Fibroblast of gingiva (primary cell): ENCODE measurements around the gene SPR.

Experiments used
- DNase-seq: peaks from one replicate; pipeline ENCODE4 v3.0.0-alpha.2; 2011; ENCODE audit warnings: low read depth

Gene SPR

DNA sequence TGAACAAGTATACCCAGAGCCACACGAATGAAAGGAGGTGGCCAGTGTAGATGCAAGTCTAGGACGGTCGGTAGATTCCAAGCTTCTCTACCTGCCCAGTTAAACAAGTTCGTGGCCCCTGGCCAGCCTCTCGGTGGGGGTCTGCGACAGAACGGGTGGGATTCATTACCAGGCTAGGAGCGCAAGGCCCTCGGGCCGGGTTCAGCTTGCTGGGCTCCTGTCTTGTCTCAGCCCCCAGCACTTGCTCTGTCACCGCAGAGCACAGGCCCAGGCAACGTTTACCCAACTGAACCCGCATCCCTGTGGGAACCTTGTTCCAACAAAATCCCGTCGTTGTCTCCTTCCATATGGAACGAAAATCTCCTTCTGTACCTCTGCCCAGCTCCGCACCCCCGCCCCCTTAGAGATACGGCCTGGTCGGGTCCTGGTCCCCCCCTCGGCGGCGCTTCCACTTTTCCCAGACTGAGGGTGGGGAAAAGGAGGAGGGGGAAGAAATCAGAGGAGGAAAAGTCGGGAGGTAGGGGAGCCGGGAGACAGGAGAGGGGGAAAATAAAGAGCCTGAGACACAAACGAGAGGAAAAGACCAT, 28.2 kb downstream of the SPR start:
- DNase-seq, result no peak

DNA sequence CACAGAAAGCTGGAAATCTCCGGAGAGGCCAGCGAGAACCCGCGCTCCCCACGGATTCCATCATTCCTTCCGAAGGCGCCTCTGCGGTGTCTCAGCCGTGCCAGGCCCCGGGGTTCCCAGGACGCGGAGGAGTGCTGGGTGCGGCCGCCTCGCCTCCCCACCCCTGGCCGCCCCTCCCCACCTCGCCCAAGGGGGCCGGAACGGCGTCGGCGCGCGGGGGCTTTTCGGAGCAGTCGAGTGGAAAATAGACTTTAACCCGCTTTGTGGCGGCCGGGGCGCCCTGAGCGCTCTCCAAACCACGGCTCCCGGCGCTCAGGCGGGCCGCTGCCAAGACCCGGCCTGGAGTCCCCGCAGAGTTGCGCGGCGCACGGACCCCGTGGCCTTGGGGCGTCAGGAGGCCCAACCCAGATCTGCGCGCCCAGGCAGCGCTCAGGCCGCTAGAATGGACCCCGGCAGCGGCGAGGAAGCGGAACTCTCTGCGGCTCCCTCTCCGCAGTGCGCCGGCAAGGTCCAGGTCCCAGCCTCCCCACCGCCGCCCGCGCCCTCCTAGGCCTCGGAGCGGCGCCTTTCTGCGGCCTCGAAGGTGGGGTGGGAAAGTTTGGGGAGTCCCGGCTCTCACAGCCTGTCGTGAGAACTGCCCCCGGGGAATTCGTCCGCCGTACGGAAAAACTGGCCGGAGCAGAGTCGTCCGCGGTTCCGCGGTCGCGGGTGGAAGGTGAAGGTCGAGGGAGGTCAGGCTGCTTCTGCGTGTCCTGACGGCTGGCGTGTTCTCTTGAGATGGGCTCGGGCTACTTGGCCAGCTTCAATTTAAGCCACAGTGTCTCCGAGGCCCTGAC, 28.9 kb downstream of the SPR start:
- no peak for DNase-seq

DNA sequence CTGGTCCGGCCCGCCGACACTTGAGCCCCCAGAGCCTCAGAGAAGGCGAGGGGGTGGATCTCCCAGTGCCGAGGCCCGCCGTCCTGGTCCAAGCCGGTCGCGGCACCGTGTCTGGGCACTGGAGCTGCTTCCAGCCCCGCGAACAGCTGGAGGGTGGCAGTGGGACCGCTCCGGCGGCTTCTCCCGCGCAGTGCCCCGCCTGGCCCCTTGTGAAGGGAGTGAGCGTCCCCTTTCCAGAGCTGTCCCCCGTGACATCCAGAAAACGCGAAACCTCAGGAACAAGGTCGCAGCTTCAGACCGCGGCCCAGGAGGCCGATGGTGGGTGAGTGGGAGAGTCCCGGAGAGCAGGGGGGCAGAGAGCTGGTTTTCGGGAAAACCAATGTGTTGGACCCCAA, 29.5 kb downstream of the SPR start:
- no peak for DNase-seq

DNA sequence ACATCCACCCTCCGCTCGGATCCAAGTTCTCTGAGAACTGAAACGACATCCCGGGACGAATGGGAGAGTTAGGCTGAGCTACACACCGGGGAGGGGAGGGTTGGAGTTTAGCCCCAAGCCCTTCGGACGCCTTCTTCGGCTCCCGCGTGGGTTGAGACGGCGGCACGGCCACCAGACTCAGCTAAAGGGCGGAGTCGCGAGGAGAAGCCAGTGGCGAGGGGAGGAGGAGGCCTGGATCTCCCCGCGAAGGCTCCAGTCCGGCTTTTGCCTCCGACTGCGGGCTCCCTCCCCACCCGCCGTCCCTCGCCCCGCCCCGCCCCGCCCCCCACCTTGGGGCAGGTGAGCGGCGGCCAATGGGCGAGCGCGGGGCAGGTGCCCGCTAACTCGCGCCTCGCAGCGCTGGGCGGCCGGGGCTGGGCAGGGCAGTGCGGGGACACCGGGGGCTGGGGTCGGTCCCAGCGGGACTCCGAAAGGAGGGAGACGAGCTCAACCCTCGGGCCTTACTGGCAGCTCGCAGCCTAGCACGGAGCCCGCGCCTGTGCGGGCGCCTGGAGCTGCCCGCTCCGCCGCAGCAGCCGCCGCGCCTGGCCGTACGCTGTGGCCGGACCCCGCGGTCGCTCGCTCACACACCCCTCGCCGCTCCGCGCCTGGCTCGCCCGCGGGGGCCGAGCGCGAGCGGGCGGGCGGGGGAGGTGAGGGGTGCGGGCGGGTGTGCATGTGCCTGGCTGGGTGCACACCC, 30.1 kb downstream of the SPR start, which contains the start of gene EMX1:
Gene EMX1, plus strand, starts transcription at position 382 of the 739 bp plus-strand sequence. Its CDS starts 334 bp downstream, at position 716.
- DNase-seq, result no peak

DNA sequence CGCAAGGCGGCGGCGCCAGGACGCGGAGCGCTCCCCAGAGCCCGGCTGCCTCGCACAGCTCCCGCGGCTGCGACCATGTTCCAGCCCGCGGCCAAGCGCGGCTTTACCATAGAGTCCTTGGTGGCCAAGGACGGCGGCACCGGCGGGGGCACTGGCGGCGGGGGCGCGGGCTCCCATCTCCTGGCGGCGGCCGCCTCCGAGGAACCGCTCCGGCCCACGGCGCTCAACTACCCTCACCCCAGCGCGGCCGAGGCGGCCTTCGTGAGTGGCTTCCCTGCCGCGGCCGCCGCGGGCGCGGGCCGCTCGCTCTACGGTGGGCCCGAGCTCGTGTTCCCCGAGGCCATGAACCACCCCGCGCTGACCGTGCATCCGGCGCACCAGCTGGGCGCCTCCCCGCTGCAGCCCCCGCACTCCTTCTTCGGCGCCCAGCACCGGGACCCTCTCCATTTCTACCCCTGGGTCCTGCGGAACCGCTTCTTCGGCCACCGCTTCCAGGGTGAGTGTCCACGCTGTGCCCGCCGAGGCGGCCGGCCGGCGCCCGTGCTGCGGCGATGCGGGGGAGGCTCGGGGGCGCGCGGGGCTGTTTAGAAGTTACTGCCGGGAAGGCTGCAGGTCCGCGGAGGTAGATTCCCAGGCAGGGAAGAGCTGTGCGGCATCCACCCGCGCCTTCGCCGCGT, 30.8 kb downstream of the SPR start:
- no peak for DNase-seq

DNA sequence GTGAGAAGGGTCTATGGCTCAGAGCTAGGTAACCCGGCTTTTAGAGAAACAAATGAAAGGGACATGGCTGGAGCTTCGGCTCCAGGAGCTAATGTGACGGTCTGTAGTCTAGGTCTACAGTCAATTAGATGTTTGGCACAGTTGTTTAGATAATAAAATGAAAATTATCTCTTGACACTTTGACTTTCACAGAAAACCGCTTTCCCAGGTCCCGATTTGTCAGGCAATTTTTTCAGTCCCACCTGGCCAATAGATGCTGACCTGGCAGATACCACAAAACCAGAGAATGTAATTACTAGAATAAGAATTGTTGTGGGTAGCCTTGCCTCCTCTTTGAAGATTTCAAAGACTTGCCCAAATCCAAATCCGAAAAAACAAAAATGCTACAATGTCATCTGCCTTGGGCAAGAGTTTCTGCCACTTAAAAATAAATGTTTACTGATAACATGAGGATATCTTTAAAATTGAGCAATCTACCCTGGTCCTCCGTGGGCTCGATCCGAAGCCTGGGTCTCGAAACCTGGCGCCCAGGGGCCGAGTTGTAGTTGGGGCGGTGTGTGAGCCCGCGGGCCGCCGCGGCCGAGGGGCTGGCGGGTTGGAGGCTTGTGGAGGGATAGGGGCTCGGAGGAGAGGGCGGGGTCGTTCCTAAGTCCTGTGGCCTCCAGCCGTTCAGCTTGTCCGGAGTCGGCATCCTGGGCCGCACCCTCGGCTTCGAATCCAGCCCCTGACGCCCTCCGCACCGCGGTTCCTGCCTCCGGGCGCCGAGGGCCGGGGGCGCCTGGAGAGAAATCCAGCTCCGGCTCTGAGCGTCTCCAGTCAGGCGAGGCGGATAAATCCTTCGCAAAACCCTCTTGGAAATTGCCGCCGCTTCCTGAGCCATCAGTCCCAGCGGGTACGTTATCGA, 32.5 kb downstream of the SPR start:
- no peak for DNase-seq

DNA sequence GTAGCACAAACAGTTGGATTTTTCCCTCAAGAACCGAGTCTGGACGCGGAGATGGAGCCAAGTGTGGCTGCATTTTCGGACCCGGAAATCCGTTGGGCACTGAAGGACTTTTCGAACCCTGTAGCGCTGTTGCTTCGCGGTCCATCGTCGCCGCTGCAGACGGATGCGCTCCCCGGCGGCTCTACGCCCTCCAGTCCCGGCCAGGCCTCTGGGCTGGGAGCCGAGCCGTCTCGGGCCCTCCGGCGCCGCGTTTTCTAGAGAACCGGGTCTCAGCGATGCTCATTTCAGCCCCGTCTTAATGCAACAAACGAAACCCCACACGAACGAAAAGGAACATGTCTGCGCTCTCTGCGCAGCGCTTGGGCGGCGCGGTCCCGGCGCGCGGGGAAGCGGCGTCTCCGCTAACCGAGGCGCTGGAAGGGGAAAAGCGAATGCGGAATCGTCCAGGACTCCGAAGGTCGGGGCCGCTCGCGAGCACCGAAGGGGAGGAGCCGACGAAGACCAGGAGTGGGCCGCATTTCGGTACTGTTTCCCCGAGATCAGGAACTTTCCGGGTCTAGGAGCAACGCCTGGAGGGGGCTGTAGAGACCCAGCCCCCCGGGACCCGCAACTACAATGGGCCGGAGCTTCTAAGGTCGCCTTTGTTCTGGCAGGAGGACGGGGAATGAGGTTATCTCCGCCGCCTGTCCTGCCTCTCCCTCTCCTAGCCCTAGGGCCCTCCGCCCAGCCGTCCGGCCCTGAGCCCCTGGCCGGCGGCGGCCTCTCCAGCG, 33.3 kb downstream of the SPR start:
- no peak for DNase-seq

DNA sequence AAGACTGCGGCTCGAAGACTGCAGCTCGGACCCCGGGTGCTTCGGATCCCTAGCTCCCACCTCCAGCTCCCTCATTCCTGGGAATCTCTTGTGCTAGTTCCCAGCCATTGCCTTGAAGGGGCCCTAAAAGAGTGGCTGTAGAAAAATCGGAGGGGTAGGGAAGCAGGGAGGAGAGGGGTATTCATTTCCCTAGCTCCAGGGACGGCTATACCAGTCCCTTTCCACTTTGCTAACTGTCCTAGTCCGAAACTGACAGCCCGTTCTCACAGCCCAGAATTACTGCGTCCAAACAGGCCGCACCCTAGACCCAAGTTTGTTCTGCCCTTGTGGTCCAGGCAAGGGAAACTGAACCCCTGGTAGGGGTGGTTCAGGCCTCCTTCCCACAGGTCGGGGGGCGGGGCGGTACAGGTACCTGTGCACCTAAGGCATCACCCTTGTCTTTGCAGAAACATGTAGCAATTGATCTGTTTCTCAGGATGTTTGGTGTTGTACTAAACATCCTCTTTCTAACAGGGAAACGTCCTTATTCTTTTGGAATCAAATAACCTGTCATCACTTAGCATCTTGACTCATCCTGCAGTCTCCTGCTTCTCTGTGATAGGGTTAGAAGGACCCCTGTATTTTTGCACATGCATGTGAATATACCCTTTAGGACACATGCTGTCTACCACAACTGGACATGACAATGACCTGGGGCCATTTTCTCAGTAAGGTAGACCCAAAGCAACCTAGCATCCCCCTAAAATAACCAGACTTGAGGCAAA, 34.1 kb downstream of the SPR start:
- DNase-seq, result no peak

DNA sequence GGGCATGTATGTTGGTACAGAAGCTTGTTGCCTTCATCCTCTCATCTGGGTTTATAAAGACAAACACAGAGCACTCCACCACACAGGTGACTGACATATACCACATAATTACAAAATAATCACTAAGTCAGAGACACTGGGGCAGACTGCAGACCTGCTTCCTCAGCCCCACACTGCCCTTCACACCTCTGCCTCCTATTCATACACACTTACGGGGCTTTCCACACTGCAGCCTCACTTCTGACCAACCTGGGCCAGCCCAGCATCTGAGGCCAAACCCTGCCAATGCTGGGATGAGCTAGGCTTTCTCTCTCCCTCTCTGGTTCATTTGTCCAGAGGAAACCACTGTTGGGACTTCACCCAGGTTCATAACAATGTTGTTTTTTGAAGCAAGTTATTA, 34.6 kb downstream of the SPR start:
- DNase-seq, result no peak

DNA sequence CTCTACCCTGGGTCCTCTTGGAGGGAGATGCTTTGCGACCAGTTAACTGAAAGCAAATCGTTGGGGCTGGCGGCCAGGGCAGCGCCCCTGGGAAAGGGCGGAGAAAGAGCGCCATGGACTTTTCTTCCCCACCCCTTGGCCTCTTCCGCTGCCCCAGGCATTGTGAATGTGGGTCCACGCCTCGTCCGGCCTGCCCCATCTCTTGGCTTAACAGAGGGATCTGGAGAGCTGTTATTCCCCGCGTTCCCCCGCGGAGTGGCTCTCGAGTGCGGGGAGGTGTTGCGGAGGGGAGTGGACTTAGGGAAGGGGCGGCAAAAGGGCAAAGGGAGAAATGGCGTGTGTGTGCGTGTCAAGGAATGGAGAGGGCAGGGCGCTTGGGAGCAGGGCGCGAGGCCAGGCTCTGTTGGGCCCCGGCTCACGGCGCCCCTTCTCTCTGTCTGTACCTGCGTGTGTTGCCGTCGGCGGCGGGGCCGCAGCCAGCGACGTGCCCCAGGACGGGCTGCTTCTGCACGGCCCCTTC, 36.7 kb downstream of the SPR start:
- no peak for DNase-seq

DNA sequence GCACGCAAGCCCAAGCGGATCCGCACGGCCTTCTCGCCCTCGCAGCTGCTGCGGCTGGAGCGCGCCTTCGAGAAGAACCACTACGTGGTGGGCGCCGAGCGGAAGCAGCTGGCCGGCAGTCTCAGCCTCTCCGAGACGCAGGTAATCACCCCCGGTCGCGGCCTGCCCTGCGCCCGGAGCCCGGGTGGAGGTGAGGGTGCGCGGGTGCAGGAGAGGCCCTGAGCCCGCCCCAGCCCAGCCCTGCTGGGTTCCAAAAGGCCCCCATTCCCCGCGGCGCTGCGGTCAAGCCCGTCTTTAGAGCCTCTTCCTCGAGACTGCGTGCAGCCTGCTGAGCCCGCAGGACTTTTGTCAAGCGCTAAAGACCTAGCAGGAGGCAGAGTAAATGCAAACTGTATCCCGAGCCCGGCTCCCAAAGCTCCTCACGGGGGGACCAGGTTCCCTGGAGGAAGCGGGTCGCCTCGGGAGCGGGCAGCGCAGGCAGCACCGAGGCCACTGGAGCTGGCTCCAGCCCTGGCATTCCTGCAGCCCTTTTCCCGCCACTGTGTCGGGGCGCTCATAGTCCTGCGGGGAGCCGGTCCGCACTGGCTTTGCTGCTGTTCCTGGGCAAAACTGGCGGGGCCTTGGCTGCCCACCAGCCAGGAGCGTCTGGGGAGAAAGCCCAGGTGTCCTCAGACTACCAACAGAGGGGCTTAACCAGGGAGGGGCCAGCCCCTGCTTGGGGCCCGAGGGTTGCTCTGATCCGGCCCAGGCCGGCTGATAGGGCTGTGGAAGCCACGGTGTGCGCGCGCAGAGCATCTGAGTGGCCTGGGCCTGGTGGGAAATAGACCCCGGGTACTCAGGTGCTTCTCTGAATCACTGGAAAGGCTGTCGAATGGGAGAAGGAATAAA, 37.4 kb downstream of the SPR start:
- no peak for DNase-seq

DNA sequence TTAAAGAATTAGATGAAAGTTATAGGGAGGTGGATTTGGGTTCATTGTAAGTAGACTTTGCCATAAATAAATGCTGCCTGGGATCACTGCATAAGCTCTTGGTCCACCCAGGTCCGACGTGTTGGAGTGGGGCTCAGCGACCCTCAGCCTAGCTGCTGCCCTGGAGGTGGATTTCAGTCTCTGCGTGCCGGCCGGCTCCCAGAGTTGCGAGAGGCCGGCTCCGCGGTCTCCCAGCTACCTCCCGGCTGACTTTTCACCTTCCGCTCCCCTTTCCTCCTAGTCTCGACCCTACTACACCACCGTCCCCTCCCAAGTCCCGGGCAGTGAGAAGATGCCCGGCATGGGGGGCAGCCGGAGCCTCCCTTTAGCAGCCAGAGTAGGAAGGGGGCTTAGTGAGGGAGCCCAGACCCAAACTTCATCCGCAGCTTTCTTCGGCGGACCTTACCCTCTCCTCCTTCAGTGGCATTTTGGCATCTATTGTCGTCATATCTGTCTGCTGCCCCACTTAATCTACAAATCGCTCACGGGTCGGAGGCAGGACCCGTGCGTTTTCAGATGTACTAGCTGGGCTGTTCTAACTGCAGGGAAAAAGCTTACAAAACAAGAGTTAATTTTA, 38.2 kb downstream of the SPR start:
- DNase-seq, result no peak

DNA sequence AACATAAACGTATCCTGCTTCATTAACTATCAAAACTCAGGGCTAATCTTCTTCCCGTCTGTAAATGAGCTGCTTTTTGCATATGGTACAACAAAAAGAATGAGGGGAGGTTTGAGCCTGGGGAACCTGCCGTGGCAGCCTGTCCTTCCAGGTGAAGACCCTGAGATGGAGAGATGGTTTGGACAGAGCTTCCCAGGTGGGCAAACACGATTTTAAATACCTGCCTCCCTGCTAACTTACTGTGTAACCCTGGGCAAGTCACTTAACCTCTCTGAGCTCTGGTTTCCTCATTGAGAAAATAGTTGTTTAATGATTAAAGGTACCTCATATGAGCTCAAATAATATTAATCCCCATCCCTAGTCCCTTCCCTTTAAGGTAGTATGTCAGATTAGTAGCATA, 39.2 kb downstream of the SPR start:
- no peak for DNase-seq

DNA sequence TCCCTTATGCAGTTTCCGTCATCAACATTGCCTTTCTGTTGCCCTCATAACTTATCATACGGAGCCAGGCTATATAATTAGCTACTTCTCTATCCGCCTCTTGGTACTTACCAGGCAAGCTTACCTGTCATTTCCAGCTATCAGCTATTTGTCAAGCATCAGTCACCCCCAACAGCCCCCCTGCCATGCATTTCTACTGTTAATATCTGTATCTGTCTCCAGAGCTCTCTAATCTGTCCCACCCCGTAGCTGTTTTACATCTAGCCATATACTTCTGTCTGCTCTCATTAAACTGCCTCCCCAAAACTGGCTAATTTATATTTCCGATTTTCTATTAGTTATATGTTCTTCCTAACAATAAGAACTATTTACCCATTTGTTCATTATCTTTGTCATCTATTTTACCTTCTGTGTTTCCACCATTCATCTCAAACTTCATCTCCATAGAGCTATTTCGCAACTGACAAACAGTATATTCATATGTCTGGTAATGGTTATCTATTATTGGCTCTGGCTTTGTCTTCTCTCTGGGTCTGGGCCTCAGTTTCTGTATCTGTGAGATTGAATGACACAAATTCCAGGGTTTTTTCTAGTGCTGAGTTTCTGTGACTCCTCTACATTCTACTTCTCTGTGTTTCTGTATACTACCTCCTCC, 39.7 kb downstream of the SPR start:
- DNase-seq, result no peak

DNA sequence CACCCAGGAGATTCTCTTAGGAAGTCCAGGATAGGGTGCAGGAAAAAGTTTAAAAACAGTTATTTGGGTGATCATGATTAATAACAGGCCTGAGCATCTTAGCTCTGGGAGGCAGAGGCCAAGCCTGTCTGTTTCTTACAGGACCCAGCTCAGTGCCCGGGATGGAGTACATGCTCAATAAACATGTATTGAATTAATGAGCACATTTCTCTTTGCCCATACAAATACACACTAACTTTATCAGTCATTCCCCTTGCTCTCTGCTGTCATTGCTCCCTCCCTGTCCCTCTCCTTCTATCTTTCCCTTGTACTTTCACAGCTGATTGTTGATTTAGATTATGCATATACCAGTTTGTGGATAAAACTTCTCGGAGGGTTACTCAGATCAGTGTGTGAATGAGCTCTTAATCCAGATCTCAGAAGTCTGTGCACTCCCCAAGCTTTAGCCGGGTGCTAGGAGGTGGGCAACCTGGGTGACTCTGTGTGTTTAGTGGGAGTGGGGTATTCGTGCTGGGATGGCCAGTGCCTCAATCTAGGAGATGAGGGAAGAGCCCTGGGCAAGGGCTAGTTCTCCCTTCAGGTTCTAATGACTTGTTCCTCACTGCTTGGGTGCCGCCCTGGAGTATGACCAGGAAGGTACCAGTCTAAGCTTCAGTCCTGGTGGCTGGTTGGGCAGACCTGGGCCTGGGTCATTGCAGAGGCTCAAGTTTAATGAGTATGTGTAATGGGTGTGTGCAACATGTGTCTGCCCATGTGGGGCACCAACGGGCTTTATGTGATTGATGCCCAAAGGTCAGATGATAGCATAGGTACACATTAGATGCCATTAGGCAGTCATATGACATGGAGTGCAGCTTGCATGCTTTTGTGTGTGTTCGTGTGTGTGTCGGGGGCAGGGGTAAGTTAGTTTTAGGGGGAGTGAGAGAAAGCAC, 40.7 kb downstream of the SPR start:
- no peak for DNase-seq

DNA sequence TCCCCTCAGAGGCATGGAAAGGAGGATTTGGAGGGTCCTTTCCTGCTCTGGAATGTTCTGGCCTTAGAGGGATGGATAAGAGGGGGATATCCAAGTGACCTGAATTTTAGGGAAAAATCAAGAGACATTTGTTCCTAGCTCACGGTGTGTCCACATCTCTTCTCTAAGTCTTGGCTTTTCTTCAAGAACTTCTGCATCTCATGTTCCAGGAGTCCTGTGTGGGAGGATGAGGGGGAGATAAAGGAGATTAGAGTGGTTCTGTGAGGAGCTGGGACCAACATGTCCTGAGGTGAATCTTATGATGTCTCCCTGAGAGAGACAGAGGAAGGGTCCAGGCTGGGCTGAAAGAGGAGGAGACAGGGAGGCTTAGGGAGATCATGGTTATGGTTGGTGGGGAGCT, 41.8 kb downstream of the SPR start:
- no peak for DNase-seq
